T-helper 2 cell treated with Interferon-gamma antibody and Interleukin-4, amounts not matched to agents 100 ng/mL and 5 ng/mL, for 36 hours (primary cell): Measurements from ENCODE around the gene ZNF512B. TPM values are rescaled to one million over a fixed set of nuclear protein-coding genes. Genes with fewer than 3 reads are reported as not detected.
"Not testable (repeated sequence)": the region's sequence is repeated elsewhere in the genome, so short reads cannot be mapped to it uniquely, and the experiment has no call there.

Source experiments
- intact Hi-C: fragments of 100-400 bp; cut with micrococcal nuclease; formaldehyde crosslinking; loops from one replicate; pipeline ENCODE4 v1.15.1; 2023
- total RNA-seq: library from RNA; stranded (reverse); gene quantifications from 2 replicates; pipeline ENCODE4 v1.2.3, GENCODE V29; 2022

The ZNF512B gene
- total RNA-seq, 1 donor from 2014 or later: 26.9 TPM

- intact Hi-C loops: no loop called here
Observed at GRCh38 chr20:63966172-63966943, 3.4 kb downstream of the ZNF512B start.

GRCh38 chr20:63964412-63964811 is 5.3 kb downstream of the ZNF512B start:
- intact Hi-C loops: no loop called here

- intact Hi-C loops: no loop called here
Observed at GRCh38 chr20:63963784-63964301, 5.9 kb downstream of the ZNF512B start.

- intact Hi-C loops: no loop called here
Observed at GRCh38 chr20:63963348-63963741, 6.4 kb downstream of the ZNF512B start.

GRCh38 chr20:63962426-63963347 is 7.0 kb downstream of the ZNF512B start:
- intact Hi-C loops: no loop called here

- intact Hi-C loops: no loop called here
Observed at GRCh38 chr20:63961664-63962425, 7.9 kb downstream of the ZNF512B start.

- intact Hi-C loops: not testable (repeated sequence)
Observed at GRCh38 chr20:63960654-63961621, 8.8 kb downstream of the ZNF512B start.

GRCh38 chr20:63959699-63960075 is 10.0 kb downstream of the ZNF512B start:
- intact Hi-C loops: loop anchor here (5.0 kb wide), 1 partner anchor 422 kb away; the partner anchor contains the start of gene PTK6

GRCh38 chr20:63958964-63959698 is 10.6 kb downstream of the ZNF512B start:
- intact Hi-C loops: loop anchor here (5.0 kb wide), 1 partner anchor 422 kb away; the partner anchor contains the start of gene PTK6

GRCh38 chr20:63958471-63958870 is 11.3 kb downstream of the ZNF512B start:
- intact Hi-C loops: loop anchor here (5.0 kb wide), 1 partner anchor 421 kb away; the partner anchor contains the start of gene PTK6

GRCh38 chr20:63957690-63958441 is 11.9 kb downstream of the ZNF512B start:
- intact Hi-C loops: loop anchor here (2.0 to 5.0 kb wide), 2 partner anchors 93 to 421 kb away; partner anchors contain the start of genes PTK6 and TPD52L2

- intact Hi-C loops: loop anchor here (2.0 to 5.0 kb wide), 2 partner anchors 92 to 420 kb away; partner anchors contain the start of genes PTK6 and TPD52L2
Observed at GRCh38 chr20:63957004-63957689, 12.6 kb downstream of the ZNF512B start.

GRCh38 chr20:63956664-63957003 is 13.1 kb downstream of the ZNF512B start:
- intact Hi-C loops: loop anchor here (1.0 to 5.0 kb wide), 4 partner anchors 25 to 419 kb away; partner anchors contain the start of genes PRPF6, PTK6, TCEA2 and TPD52L2

GRCh38 chr20:63955827-63956663 is 13.7 kb downstream of the ZNF512B start, which contains the start of gene UCKL1:
TSS of gene UCKL1 (minus strand) at chr20:63956416. CDS start at chr20:63956372, 44 bp downstream.
- intact Hi-C loops: loop anchor here (1.0 to 5.0 kb wide), 4 partner anchors 25 to 419 kb away; partner anchors contain the start of genes PRPF6, PTK6, TCEA2 and TPD52L2

- intact Hi-C loops: loop anchor here (5.0 kb wide), 1 partner anchor 418 kb away; the partner anchor contains the start of gene PTK6
Observed at GRCh38 chr20:63955281-63955826, 14.4 kb downstream of the ZNF512B start.
